Measurements from ENCODE around the gene OPTN. TPM values are rescaled to one million over a fixed set of nuclear protein-coding genes. Genes with fewer than 3 reads are reported as not detected.
A peak's percentile ranks its signal among the peaks of the same experiment; 100 is the strongest.
"Not testable (repeated sequence)": the region's sequence is repeated elsewhere in the genome, so short reads cannot be mapped to it uniquely, and the experiment has no call there.

OPTN gene
- total RNA-seq, 1 donor from 2014 or later: 49.0 TPM

GRCh38 chr10:13147161-13147560 is 47.2 kb downstream of the OPTN start:
- H3K27ac Mint-ChIP-seq: no peak overlapping the region
- no peaks in the 10 kb centered on the region for H3K4me1 Mint-ChIP-seq (ENCODE audit: low read depth)
- H3K4me3 Mint-ChIP-seq (ENCODE audit: low read depth): no peak overlapping the region
- no peak for DNase-seq (ENCODE audit: low spot score)
- intact Hi-C loops (cut with micrococcal nuclease): no loop called here
- H3K27me3 Mint-ChIP-seq (ENCODE audit: low read depth): peaks cover 5% of the 10 kb centered on the region
- peaks cover 26% of the 10 kb centered on the region for H3K36me3 Mint-ChIP-seq (ENCODE audit: low read depth)
- H3K9me3 Mint-ChIP-seq: peaks cover 19% of the 10 kb centered on the region

GRCh38 chr10:13152296-13152695 is 52.3 kb downstream of the OPTN start:
- H3K9me3 Mint-ChIP-seq: no peaks in the 10 kb centered on the region
- H3K36me3 Mint-ChIP-seq (ENCODE audit: low read depth): no peaks in the 10 kb centered on the region
- H3K27me3 Mint-ChIP-seq (ENCODE audit: low read depth): peaks cover 5% of the 10 kb centered on the region
- no peak overlapping the region for H3K27ac Mint-ChIP-seq
- no peak for DNase-seq (ENCODE audit: low spot score)
- H3K4me1 Mint-ChIP-seq (ENCODE audit: low read depth): peaks cover 2% of the 10 kb centered on the region
- H3K4me3 Mint-ChIP-seq (ENCODE audit: low read depth): no peak overlapping the region
- intact Hi-C loops (cut with micrococcal nuclease): no loop called here

- DNase-seq (ENCODE audit: low spot score); H3K27ac Mint-ChIP-seq; H3K4me3 Mint-ChIP-seq (ENCODE audit: low read depth); H3K27me3 Mint-ChIP-seq (ENCODE audit: low read depth); H3K36me3 Mint-ChIP-seq (ENCODE audit: low read depth); intact Hi-C loops (cut with micrococcal nuclease); H3K9me3 Mint-ChIP-seq: not testable (repeated sequence)
- peaks cover 13% of the 10 kb centered on the region for H3K4me1 Mint-ChIP-seq (ENCODE audit: low read depth)
Measured at GRCh38 chr10:13155860-13156259, 55.9 kb downstream of the OPTN start.

- H3K9me3 Mint-ChIP-seq: no peaks in the 10 kb centered on the region
- H3K36me3 Mint-ChIP-seq (ENCODE audit: low read depth): peaks cover 8% of the 10 kb centered on the region
- H3K4me3 Mint-ChIP-seq (ENCODE audit: low read depth): peak overlapping the region; percentile 77
- intact Hi-C loops (cut with micrococcal nuclease): no loop called here
- peaks cover 27% of the 10 kb centered on the region for H3K4me1 Mint-ChIP-seq (ENCODE audit: low read depth)
- peak; percentile 15 for DNase-seq (ENCODE audit: low spot score)
- H3K27me3 Mint-ChIP-seq (ENCODE audit: low read depth): no peaks in the 10 kb centered on the region
- peak overlapping the region; percentile 29 for H3K27ac Mint-ChIP-seq
Measured at GRCh38 chr10:13158401-13158800, 58.4 kb downstream of the OPTN start.

GRCh38 chr10:13160934-13161856 is 61.2 kb downstream of the OPTN start, which contains the start of gene MCM10:
Gene MCM10 (plus strand): TSS chr10:13161558. CDS start chr10:13164203, 2,645 bp downstream.
- intact Hi-C loops (cut with micrococcal nuclease): loop anchor here (1.0 to 5.0 kb wide), 4 partner anchors 64 to 279 kb away; partner anchors contain the start of gene SEPHS1
- H3K27me3 Mint-ChIP-seq (ENCODE audit: low read depth): no peaks in the 10 kb centered on the region
- H3K36me3 Mint-ChIP-seq (ENCODE audit: low read depth): peaks cover 30% of the 10 kb centered on the region
- DNase-seq (ENCODE audit: low spot score): peak; percentile 98
- H3K4me3 Mint-ChIP-seq (ENCODE audit: low read depth): peak within 1 kb of the TSS; percentile 85
- H3K27ac Mint-ChIP-seq: peak within 1 kb of the TSS; percentile 89
- no peaks in the 10 kb centered on the region for H3K9me3 Mint-ChIP-seq
- peaks cover 43% of the 10 kb centered on the region for H3K4me1 Mint-ChIP-seq (ENCODE audit: low read depth)

GRCh38 chr10:13161857-13162271 is 61.9 kb downstream of the OPTN start:
- intact Hi-C loops (cut with micrococcal nuclease): loop anchor here (1.0 to 5.0 kb wide), 4 partner anchors 65 to 278 kb away; partner anchors contain the start of gene SEPHS1
- Mint-ChIP-seq H3K4me1 (ENCODE audit: low read depth) (peaks cover 42% of the 10 kb centered on the region), H3K27me3 (ENCODE audit: low read depth) (no peaks in the 10 kb centered on the region), H3K36me3 (ENCODE audit: low read depth) (peaks cover 33% of the 10 kb centered on the region), H3K27ac (peak overlapping the region; percentile 58), H3K4me3 (ENCODE audit: low read depth) (peak overlapping the region; percentile 85), H3K9me3 (no peaks in the 10 kb centered on the region)
- peak; percentile 14 for DNase-seq (ENCODE audit: low spot score)

GRCh38 chr10:13163859-13164258 is 63.9 kb downstream of the OPTN start:
- Mint-ChIP-seq H3K27ac (no peak overlapping the region), H3K9me3 (no peaks in the 10 kb centered on the region), H3K36me3 (ENCODE audit: low read depth) (peaks cover 47% of the 10 kb centered on the region), H3K4me1 (ENCODE audit: low read depth) (peaks cover 39% of the 10 kb centered on the region), H3K27me3 (ENCODE audit: low read depth) (no peaks in the 10 kb centered on the region), H3K4me3 (ENCODE audit: low read depth) (no peak overlapping the region)
- intact Hi-C loops (cut with micrococcal nuclease): loop anchor here (5.0 kb wide), 1 partner anchor 67 kb away; no protein-coding TSS in a partner anchor
- no peak for DNase-seq (ENCODE audit: low spot score)

- Mint-ChIP-seq H3K27me3 (ENCODE audit: low read depth) (no peaks in the 10 kb centered on the region), H3K9me3 (no peaks in the 10 kb centered on the region), H3K4me3 (ENCODE audit: low read depth) (no peak overlapping the region), H3K36me3 (ENCODE audit: low read depth) (peaks cover 53% of the 10 kb centered on the region), H3K4me1 (ENCODE audit: low read depth) (peaks cover 33% of the 10 kb centered on the region), H3K27ac (no peak overlapping the region)
- intact Hi-C loops (cut with micrococcal nuclease): no loop called here
- DNase-seq (ENCODE audit: low spot score): no peak
Measured at GRCh38 chr10:13165177-13165576, 65.2 kb downstream of the OPTN start.

GRCh38 chr10:13167568-13167967 is 67.6 kb downstream of the OPTN start:
- H3K27me3 Mint-ChIP-seq (ENCODE audit: low read depth): no peaks in the 10 kb centered on the region
- no peak overlapping the region for H3K27ac Mint-ChIP-seq
- H3K4me1 Mint-ChIP-seq (ENCODE audit: low read depth): peaks cover 18% of the 10 kb centered on the region
- intact Hi-C loops (cut with micrococcal nuclease): no loop called here
- H3K4me3 Mint-ChIP-seq (ENCODE audit: low read depth): no peak overlapping the region
- no peak for DNase-seq (ENCODE audit: low spot score)
- H3K9me3 Mint-ChIP-seq: no peaks in the 10 kb centered on the region
- peaks cover 64% of the 10 kb centered on the region for H3K36me3 Mint-ChIP-seq (ENCODE audit: low read depth)

- Mint-ChIP-seq H3K9me3 (no peaks in the 10 kb centered on the region), H3K4me3 (ENCODE audit: low read depth) (no peak overlapping the region), H3K4me1 (ENCODE audit: low read depth) (peaks cover 11% of the 10 kb centered on the region), H3K36me3 (ENCODE audit: low read depth) (peaks cover 74% of the 10 kb centered on the region), H3K27me3 (ENCODE audit: low read depth) (no peaks in the 10 kb centered on the region), H3K27ac (no peak overlapping the region)
- no peak for DNase-seq (ENCODE audit: low spot score)
- intact Hi-C loops (cut with micrococcal nuclease): no loop called here
Measured at GRCh38 chr10:13168781-13169180, 68.8 kb downstream of the OPTN start.

- Mint-ChIP-seq H3K27me3 (ENCODE audit: low read depth) (no peaks in the 10 kb centered on the region), H3K4me3 (ENCODE audit: low read depth) (no peak overlapping the region), H3K4me1 (ENCODE audit: low read depth) (no peaks in the 10 kb centered on the region), H3K36me3 (ENCODE audit: low read depth) (peaks cover 72% of the 10 kb centered on the region), H3K27ac (no peak overlapping the region), H3K9me3 (no peaks in the 10 kb centered on the region)
- intact Hi-C loops (cut with micrococcal nuclease): no loop called here
- no peak for DNase-seq (ENCODE audit: low spot score)
Measured at GRCh38 chr10:13173616-13174015, 73.7 kb downstream of the OPTN start.

- Mint-ChIP-seq H3K27me3 (ENCODE audit: low read depth) (no peaks in the 10 kb centered on the region), H3K9me3 (no peaks in the 10 kb centered on the region), H3K4me1 (ENCODE audit: low read depth) (no peaks in the 10 kb centered on the region), H3K36me3 (ENCODE audit: low read depth) (peaks cover 84% of the 10 kb centered on the region), H3K4me3 (ENCODE audit: low read depth) (no peak overlapping the region), H3K27ac (no peak overlapping the region)
- no peak for DNase-seq (ENCODE audit: low spot score)
- intact Hi-C loops (cut with micrococcal nuclease): no loop called here
Measured at GRCh38 chr10:13180788-13181187, 80.8 kb downstream of the OPTN start.

- H3K27ac Mint-ChIP-seq: no peak overlapping the region
- peaks cover 86% of the 10 kb centered on the region for H3K36me3 Mint-ChIP-seq (ENCODE audit: low read depth)
- no peaks in the 10 kb centered on the region for H3K9me3 Mint-ChIP-seq
- H3K4me3 Mint-ChIP-seq (ENCODE audit: low read depth): no peak overlapping the region
- no peaks in the 10 kb centered on the region for H3K27me3 Mint-ChIP-seq (ENCODE audit: low read depth)
- intact Hi-C loops (cut with micrococcal nuclease): no loop called here
- no peak for DNase-seq (ENCODE audit: low spot score)
- no peaks in the 10 kb centered on the region for H3K4me1 Mint-ChIP-seq (ENCODE audit: low read depth)
Measured at GRCh38 chr10:13182424-13182823, 82.5 kb downstream of the OPTN start.
